ENCODE results near the gene KRTAP5-8.

GRCh38 chr11:71518506-71519471 lies 19.0 kb upstream of the KRTAP5-8 start:
- no peak for TF ChIP-seq POLR2A (IDR thresholded peaks at IDR 0.05)
- TF ChIP-seq CTCF (IDR thresholded peaks at IDR 0.05 in 4 of 5, conservative IDR thresholded peaks at IDR 0.05 in 1 of 5) = no peak

Data from gastrocnemius medialis (tissue), 4 donors.